ENCODE measurements around the gene LSM6.

The LSM6 gene

GRCh38 chr4:146175541-146176453 lies at the start of gene LSM6:
TSS of gene LSM6 (plus strand) at chr4:146175718. CDS start at chr4:146182922, 7,204 bp downstream.
- DNase-seq (ENCODE audit: low read depth), result peak; percentile 90
- TF ChIP-seq, protein P1, sequence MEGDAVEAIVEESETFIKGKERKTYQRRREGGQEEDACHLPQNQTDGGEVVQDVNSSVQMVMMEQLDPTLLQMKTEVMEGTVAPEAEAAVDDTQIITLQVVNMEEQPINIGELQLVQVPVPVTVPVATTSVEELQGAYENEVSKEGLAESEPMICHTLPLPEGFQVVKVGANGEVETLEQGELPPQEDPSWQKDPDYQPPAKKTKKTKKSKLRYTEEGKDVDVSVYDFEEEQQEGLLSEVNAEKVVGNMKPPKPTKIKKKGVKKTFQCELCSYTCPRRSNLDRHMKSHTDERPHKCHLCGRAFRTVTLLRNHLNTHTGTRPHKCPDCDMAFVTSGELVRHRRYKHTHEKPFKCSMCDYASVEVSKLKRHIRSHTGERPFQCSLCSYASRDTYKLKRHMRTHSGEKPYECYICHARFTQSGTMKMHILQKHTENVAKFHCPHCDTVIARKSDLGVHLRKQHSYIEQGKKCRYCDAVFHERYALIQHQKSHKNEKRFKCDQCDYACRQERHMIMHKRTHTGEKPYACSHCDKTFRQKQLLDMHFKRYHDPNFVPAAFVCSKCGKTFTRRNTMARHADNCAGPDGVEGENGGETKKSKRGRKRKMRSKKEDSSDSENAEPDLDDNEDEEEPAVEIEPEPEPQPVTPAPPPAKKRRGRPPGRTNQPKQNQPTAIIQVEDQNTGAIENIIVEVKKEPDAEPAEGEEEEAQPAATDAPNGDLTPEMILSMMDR (IDR thresholded peaks at IDR 0.05; ENCODE audit: insufficient read depth, low read depth, low read length, missing control alignments), result no peak

DNA sequence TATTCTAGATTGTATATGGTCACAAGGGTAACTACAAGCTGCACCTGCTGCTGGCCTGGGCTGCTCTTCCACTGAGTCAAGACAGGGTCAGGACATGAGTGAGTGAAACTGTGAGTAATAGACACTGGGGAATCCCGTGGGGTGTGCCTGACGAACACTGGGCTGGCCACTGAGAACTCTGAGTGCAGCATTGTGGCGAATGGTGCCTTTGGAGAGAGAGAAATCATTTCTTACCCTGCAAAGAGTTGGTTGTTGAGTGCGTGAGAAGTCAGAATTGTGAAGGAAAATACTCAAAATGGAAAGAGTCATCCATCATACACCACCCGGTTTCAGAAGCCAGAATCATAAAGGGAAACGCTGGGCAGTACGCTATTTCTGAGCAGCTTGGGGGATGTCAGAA lies 43.1 kb upstream of the LSM6 start:
- DNase-seq (ENCODE audit: low read depth), result peak; percentile 90
- peak overlapping the region; percentile 6; the same call in 1 of the 2 replicates for H3K4me3 ChIP-seq (ENCODE audit: low read depth, low read length)
- TF ChIP-seq, protein P1 (IDR thresholded peaks at IDR 0.05; ENCODE audit: insufficient read depth, low read depth, low read length, missing control alignments), result no peak

More at GRCh38 chr4:146175541-146176453, at the start of gene LSM6:
- H3K4me3 ChIP-seq (ENCODE audit: low read depth, low read length), result peak within 1 kb of the TSS; percentile 77

DNA sequence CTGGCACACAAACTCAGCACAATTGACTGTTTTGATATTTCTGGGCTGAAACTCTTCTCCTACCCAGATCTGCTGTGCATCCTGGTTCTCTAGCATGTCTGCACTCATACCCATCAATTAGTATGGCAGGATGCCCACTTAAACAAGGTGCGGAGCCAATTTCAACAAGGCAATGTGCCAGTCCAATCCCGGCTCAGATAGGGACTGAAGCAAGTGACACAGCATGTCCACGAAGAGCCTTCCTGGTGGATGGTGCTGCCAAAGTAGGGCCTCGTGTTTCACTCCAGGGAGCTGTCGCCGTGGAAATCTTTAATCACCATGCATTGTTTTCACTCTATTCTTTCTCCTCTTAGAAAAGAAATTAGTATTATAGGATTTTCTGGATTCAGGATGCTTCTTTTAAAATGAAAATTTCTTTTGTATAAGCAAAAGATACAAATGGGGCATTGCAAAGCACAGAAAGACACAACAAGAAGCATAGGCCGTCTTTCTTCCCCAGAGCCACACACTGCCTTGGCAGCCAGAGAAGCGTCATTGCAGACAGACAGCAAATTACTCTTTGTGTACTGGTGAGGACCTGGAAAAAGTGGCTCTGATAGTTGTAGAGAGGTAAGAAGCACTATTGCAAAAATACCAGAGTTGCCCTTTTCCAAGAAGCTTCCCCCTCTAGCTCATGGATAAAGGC lies 40.6 kb upstream of the LSM6 start:
- no peak overlapping the region for H3K4me3 ChIP-seq (ENCODE audit: low read depth, low read length)
- DNase-seq (ENCODE audit: low read depth), result no peak
- TF ChIP-seq, protein P1 (IDR thresholded peaks at IDR 0.05; ENCODE audit: insufficient read depth, low read depth, low read length, missing control alignments), result no peak

DNA sequence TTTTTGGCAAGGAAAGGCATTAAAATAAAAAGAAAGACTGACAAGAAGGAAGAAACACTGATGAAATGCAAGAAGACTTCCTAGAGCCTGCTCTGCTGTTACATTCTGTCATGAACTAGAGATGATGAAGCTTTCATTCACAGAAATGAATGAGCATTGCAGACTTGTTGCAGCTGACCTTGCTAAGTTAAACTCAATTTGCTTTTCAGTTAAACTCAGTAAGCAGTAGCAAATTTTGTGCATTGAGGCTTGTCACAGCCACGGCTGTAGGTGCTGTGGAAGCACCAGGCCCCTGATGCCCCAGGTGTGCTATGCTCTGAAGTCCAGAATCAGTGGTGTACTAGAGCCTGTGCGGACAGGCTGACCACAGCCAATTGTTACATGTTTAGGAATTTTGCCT lies 39.6 kb upstream of the LSM6 start:
- TF ChIP-seq, protein P1 (IDR thresholded peaks at IDR 0.05; ENCODE audit: insufficient read depth, low read depth, low read length, missing control alignments), result no peak
- no peak overlapping the region for H3K4me3 ChIP-seq (ENCODE audit: low read depth, low read length)

DNA sequence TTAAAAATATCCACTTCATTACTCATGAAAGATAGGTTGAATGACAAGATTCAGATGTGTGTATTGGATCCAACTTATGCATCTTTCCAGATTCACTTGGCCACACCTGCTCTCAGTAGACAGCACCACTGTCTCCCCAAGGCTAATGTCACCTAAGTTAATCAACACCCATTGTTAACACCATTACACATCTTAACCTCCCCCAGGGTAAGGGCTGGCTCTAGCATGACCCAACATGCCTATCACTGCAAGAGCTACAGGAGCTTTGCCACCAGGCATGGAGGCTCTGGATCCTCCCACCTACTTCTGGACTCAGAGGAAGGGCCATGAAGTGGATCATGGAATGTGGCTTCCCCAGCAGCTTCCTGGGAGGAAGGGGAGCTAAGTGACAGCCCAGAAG lies 32.8 kb upstream of the LSM6 start:
- DNase-seq (ENCODE audit: low read depth), result no peak
- no peak overlapping the region for H3K4me3 ChIP-seq (ENCODE audit: low read depth, low read length)
- TF ChIP-seq, protein P1 (IDR thresholded peaks at IDR 0.05; ENCODE audit: insufficient read depth, low read depth, low read length, missing control alignments), result no peak

More for the DNA sequence above, 39.6 kb upstream of the LSM6 start:
- DNase-seq (ENCODE audit: low read depth), result no peak

GRCh38 chr4:146143888-146144287 lies 31.6 kb upstream of the LSM6 start:
- TF ChIP-seq, protein P1 (IDR thresholded peaks at IDR 0.05; ENCODE audit: insufficient read depth, low read depth, low read length, missing control alignments), result no peak
- DNase-seq (ENCODE audit: low read depth), result no peak
- H3K4me3 ChIP-seq (ENCODE audit: low read depth, low read length), result no peak overlapping the region

Data from GM12865 (cell line).